GM08714 (cell line): ENCODE measurements around the gene CCNG2.
"Not testable (repeated sequence)": the region's sequence is repeated elsewhere in the genome, so short reads cannot be mapped to it uniquely, and the experiment has no call there.

Experiments
- H3K4me3 ChIP-seq: fragments of 200-500 bp; sonication (Bioruptor generic); 2 replicates; pipeline ENCODE4 v1.5.1; 2014; ENCODE audit warnings: mild to moderate bottlenecking, low read length, inconsistent platforms
- ZNF274 ChIP-seq: IDR thresholded peaks from 2 replicates; pipeline ENCODE4 v1.6.1; 2012; ENCODE audit warnings: mild to moderate bottlenecking, low read depth, low read length

CCNG2 gene, protein sequence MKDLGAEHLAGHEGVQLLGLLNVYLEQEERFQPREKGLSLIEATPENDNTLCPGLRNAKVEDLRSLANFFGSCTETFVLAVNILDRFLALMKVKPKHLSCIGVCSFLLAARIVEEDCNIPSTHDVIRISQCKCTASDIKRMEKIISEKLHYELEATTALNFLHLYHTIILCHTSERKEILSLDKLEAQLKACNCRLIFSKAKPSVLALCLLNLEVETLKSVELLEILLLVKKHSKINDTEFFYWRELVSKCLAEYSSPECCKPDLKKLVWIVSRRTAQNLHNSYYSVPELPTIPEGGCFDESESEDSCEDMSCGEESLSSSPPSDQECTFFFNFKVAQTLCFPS

GRCh38 chr4:77156912-77157858 lies at the start of gene CCNG2:
Gene CCNG2, plus strand, starts transcription at chr4:77157207. Its CDS starts 1,326 bp downstream, at chr4:77158533.
- no peak for TF ChIP-seq ZNF274
- H3K4me3 ChIP-seq = peak within 1 kb of the TSS; percentile 81

- H3K4me3 ChIP-seq = no peak overlapping the region
- no peak for TF ChIP-seq ZNF274
Measured at GRCh38 chr4:77110730-77111129, 46.3 kb upstream of the CCNG2 start.

GRCh38 chr4:77113069-77113468 lies 43.9 kb upstream of the CCNG2 start:
- no peak for TF ChIP-seq ZNF274
- no peak overlapping the region for H3K4me3 ChIP-seq

DNA sequence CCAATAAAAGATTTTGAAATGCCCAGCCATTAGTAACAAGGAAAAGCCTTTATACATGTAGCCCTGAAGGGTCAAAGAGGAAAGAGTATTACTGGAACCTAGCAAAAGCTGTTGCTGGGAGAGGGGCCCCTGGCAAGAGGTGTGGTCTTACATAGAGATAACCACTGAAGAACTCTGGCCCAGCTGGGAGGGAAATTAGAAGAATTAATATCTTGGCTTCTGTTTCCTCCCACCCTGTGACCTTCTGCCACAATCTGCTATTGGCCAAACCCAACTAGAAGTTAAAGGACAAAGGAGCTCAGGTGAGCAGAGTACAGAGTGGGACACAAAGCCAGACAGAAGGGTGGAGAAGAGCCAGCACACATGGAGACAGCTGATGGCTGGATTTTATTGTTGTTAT lies 39.3 kb upstream of the CCNG2 start:
- no peak for TF ChIP-seq ZNF274
- H3K4me3 ChIP-seq = no peak overlapping the region

DNA sequence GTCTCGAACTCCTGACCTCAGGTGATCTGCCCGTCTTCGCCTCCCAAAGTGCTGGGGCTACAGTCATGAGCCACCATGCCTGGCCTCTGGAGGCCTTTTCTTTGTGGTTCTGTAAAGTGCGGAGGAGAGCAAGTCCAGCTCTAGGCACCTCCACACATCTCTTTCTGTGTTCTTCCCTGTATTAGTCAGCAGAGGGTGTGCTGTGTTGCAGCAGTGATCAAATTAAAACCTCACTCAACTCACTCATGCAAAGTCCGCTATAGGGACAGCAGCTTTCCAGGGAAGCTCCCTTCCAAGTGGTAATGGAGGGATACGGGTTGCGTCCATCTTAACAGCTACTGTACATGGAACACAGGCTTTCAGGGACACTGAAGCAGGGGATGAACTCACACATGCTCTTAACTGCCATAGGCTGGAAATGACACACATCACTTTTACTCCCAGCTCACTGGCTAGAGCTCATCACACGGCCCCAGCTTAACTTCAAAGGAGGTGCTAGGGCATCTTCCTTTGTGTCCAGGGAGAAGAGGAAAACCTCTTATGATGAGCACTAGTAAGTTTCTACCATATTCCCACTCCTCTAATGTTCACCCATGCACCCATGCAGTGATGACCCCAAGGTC lies 36.0 kb upstream of the CCNG2 start:
- TF ChIP-seq ZNF274 = no peak
- no peak overlapping the region for H3K4me3 ChIP-seq

DNA sequence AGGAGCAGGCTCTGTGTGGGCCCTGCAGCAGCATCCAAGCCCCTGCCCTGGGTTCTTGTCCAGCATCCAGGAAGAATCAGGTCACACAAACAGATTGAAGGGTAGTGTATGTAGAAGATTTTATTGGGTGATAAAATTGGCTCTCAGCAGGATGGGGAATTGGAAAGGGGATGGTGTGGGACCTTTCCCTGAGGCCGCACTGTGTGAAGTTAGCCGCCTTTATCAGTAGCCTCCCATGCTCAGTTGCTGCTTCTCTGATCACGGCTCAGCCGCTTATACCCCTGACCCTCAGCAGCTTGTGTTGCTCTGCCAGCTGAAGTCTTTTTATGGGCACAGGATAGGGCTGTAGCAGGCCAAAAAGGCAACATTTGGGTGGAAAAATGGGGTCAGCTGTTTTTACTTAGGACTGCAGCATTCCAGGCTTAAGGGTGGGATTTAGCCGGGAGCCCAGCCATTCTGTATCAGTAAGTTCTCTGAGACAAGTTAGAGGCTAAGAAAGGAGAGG lies 35.2 kb upstream of the CCNG2 start:
- TF ChIP-seq ZNF274 = no peak
- no peak overlapping the region for H3K4me3 ChIP-seq

GRCh38 chr4:77122656-77123055 lies 34.4 kb upstream of the CCNG2 start:
- no peak overlapping the region for H3K4me3 ChIP-seq
- no peak for TF ChIP-seq ZNF274

GRCh38 chr4:77123411-77123810 lies 33.6 kb upstream of the CCNG2 start:
- no peak overlapping the region for H3K4me3 ChIP-seq
- TF ChIP-seq ZNF274 = no peak

DNA sequence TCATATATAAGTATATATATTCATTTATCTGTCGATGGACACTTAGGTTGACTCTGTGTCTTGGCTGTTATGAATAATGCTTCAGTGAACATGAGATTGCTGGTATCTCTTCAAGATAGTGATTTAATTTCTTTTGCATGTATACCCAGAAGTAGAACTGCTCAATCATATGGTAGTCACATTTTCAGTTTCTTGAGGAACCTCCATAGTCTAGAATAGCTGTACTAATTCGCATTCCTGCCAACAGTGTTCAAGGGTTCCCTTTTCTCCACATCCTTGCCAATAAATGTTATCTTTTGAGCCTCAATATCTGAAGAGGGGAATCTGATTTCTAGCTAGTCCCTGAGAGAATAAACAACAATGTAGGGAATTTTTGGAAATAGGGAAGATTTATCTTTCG lies 32.4 kb upstream of the CCNG2 start:
- TF ChIP-seq ZNF274 = no peak
- H3K4me3 ChIP-seq = no peak overlapping the region

DNA sequence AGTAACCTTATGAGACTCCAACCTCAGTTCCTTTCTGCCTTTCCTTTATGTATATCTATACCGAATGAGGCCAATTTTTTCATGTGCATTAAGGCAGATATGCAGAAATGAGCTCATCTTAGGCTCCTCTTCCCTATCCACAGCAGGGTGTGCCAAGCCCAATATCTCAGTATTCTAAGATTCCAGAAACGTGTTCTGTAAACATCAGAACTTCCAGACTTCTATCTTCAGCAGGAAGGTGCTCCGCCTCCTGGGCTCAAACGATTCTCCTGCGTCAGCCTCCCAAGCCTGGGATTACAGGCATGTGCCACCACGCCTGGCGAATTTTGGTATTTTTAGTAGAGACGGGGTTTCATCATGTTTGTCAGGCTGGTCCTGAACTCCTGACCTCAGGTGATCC lies 31.0 kb upstream of the CCNG2 start:
- no peak overlapping the region for H3K4me3 ChIP-seq
- TF ChIP-seq ZNF274 = no peak

- TF ChIP-seq ZNF274 = no peak
Measured at GRCh38 chr4:77126809-77127208, 30.2 kb upstream of the CCNG2 start.

GRCh38 chr4:77127215-77127614 lies 29.8 kb upstream of the CCNG2 start:
- no peak for TF ChIP-seq ZNF274

More at GRCh38 chr4:77126809-77127208, 30.2 kb upstream of the CCNG2 start:
- H3K4me3 ChIP-seq = no peak overlapping the region

DNA sequence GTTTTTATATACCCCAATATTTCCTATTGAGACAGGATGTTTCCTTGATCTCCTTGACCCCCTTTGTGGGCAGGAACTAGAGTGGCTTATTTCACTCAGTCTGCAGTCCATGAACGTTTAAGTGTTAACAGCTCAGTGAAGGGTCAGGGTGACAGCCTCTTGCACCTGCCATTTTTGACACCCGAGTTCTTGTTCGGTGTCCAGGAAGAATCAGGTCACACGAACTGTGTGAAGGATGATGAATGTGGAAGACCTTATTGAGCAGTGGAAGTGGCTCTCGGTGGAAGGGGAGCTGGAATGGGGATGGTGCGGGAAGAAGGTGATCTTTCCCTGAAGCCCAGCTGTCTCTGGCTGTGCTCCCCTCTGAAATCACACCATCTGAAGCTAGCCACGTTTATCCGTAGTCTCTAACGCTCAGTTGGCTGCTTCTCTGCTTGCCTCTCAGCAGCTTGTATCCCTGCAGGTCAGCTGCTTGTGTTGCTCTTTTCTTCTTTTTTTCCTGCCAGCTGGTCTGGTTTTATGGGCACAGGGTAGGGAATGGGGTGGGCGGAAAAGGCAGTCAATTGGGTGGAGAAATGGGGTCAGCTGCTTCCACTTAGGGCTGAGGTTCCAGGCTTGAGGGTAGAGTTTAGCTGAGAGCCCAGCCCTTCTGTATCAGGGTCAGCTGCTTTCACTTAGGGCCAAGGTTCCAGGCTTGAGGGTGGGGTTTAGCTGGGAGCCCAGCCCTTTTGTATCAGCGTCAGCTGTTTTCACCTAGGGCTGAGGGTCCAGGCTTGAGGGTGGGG lies 29.0 kb upstream of the CCNG2 start:
- H3K4me3 ChIP-seq = no peak overlapping the region

More at GRCh38 chr4:77127215-77127614, 29.8 kb upstream of the CCNG2 start:
- no peak overlapping the region for H3K4me3 ChIP-seq

DNA sequence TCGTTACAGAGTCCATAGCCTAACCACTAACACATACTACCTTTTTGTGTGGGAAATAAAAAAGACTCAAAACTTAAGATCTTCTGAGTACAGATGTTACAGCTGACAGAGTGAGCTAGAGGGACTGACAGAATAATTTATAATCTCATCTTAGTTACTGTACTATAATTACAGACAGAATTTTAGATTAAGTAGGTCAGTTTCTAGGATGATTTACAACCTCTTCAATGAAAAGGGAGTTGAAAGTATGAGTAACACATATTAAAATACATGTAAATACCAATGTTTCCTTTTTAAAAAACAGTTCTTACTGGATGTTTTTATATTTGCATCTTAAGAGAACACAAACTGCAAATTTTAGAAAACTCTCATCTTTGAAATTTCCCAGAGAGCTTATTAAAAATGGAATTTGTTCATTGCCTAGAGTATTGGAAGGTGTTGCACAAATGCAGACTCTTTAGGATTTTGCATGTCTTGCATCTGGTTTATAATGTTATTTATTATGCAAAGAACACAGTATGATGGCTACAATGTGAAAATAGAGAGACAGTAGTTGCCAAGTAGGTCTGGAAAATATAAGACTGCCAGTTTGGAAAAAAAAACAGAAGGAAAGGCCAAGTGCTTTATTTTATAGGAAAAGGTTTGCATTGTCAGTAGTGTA lies 24.2 kb upstream of the CCNG2 start:
- H3K4me3 ChIP-seq = no peak overlapping the region
- TF ChIP-seq ZNF274 = no peak

More for the DNA sequence above, 29.0 kb upstream of the CCNG2 start:
- TF ChIP-seq ZNF274 = no peak

DNA sequence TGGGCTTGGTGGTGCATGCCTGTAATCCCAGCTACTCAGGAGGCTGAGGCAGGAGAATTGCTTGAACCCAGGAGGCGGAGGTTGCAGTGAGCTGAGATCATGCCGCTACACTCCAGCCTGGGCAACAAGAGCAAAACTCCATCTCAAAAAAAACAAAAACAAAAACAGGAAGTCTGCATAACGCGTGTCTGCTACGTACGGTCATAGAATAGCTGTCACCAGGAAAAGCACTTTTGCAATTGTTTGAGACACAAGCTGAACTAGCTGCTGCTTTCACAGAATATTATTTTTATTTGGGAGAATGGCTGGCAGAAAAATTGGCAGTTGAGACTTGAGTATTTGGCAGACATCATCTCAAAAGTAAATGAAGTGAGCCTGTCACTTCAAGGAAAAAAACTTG lies 19.6 kb upstream of the CCNG2 start:
- H3K4me3 ChIP-seq = not testable (repeated sequence)
